Panc1 (cell line): ENCODE measurements around the gene UBA52. TPM values are rescaled to one million over a fixed set of nuclear protein-coding genes. Genes with fewer than 3 reads are reported as not detected.

ENCODE experiments used
- ATAC-seq: fragments of 200-7000 bp; cut with Tn5 transposase; 2 replicates; pipeline ENCODE4 v1.9.1; 2020; ENCODE audit warnings: mild to moderate bottlenecking, moderate library complexity
- BruUV-seq: library from RNA; stranded (reverse); fragments of 400-500 nt; replicated peaks from 2 replicates; lab custom pipeline; 2021; lab: Mats Ljungman, UMichigan
- CTCF ChIA-PET: fragments of 300-600 bp; sonication (Branson Sonifier 250); formaldehyde crosslinking; loops from one replicate; lab custom pipeline; 2022; ENCODE audit warnings: antibody characterized with exemption; lab: Charles Lee
- POLR2A ChIA-PET: fragments of 300-600 bp; sonication (Branson Sonifier 250); formaldehyde crosslinking; loops from one replicate; lab custom pipeline; 2022; ENCODE audit warnings: antibody characterized with exemption; lab: Charles Lee
- DNase-seq: peaks from one replicate; pipeline ENCODE4 v3.0.0-alpha.2; 2010; ENCODE audit warnings: low read depth, low spot score
- H3K27ac ChIP-seq: 2 replicates; pipeline ENCODE4 v1.5.1; 2011; ENCODE audit warnings: mild to moderate bottlenecking, low read length, inconsistent platforms
- H3K27me3 ChIP-seq: fragments of 200-500 bp; sonication (Bioruptor generic); 2 replicates; pipeline ENCODE4 v1.6.0; 2014; ENCODE audit warnings: low read length, inconsistent platforms; ENCODE audit not compliant: control insufficient read depth, insufficient read depth
- H3K36me3 ChIP-seq: fragments of 200-500 bp; sonication (Bioruptor generic); 2 replicates; pipeline ENCODE4 v1.5.1; 2014; ENCODE audit warnings: inconsistent platforms, mild to moderate bottlenecking, low read length, moderate library complexity; ENCODE audit not compliant: control insufficient read depth, insufficient read depth
- H3K4me1 ChIP-seq: 2 replicates; pipeline ENCODE4 v1.5.1; 2011; ENCODE audit warnings: inconsistent platforms, mild to moderate bottlenecking, low read length, moderate library complexity; ENCODE audit not compliant: control insufficient read depth, insufficient read depth
- H3K4me3 ChIP-seq, 2 experiments: 2 replicates each; pipeline ENCODE4 v1.5.1; 2011 to 2012; ENCODE audit warnings: low read depth in 2 of 2, low read length in 2 of 2, mild to moderate bottlenecking in 2 of 2, inconsistent platforms in 1 of 2, moderate library complexity in 1 of 2
- H3K9me3 ChIP-seq: fragments of 200-500 bp; sonication (Bioruptor generic); 2 replicates; pipeline ENCODE4 v1.5.1; 2014; ENCODE audit warnings: low read depth, mild to moderate bottlenecking, inconsistent platforms, low read length, moderate library complexity; ENCODE audit not compliant: control insufficient read depth, insufficient read depth
- POLR2AphosphoS5 ChIP-seq: IDR thresholded peaks from 2 replicates; pipeline ENCODE4 v1.6.1; 2012; ENCODE audit warnings: mild to moderate bottlenecking, low read depth, low read length, moderate library complexity
- SIN3A ChIP-seq: IDR thresholded peaks from 2 replicates; pipeline ENCODE4 v1.6.1; 2012; ENCODE audit warnings: low read depth, mild to moderate bottlenecking, low read length, moderate library complexity, borderline replicate concordance; ENCODE audit not compliant: insufficient read depth
- TCF7L2 ChIP-seq: IDR thresholded peaks from 2 replicates; pipeline ENCODE4 v1.6.1; 2011; ENCODE audit warnings: mild to moderate bottlenecking, low read depth, low read length, inconsistent platforms
- in situ Hi-C: cut with HindIII; loops from 2 replicates; pipeline ENCODE4 v1.10.0; 2016; ENCODE audit warnings: low sequenced_read_pairs, low pct_unique_long_range_greater_than_20kb
- intact Hi-C: fragments of 100-400 bp; cut with micrococcal nuclease; formaldehyde crosslinking; loops from one replicate; pipeline ENCODE4 v1.10.0; 2022; ENCODE audit not compliant: unreplicated experiment
- total RNA-seq: library from RNA; stranded (reverse); gene quantifications from one replicate; pipeline ENCODE4 v1.2.1, GENCODE V29; 2021; ENCODE audit not compliant: unreplicated experiment
- TF ChIP-seq, protein P1 (sequence below), 2 experiments: IDR thresholded peaks; 2 replicates each; pipeline ENCODE4 v1.6.1; 2011 to 2012; ENCODE audit warnings: low read depth in 2 of 2, control low read depth in 1 of 2, low read length in 1 of 2, mild to moderate bottlenecking in 1 of 2, moderate library complexity in 1 of 2; ENCODE audit not compliant: insufficient read depth in 1 of 2
- TF ChIP-seq, protein P2 (sequence below): fragments of 450-650 bp; IDR thresholded peaks from 2 replicates; pipeline ENCODE4 v1.5.1; 2017; ENCODE audit warnings: mild to moderate bottlenecking

Gene UBA52
- total RNA-seq, 1 experiment from 2014 or later = 907 TPM

GRCh38 chr19:18580311-18580710 lies 8.7 kb downstream of the UBA52 start:
- Histone ChIP-seq H3K27ac (no peak overlapping the region), H3K4me3 (no peak overlapping the region), H3K27me3 (no peaks in the 10 kb centered on the region), H3K36me3 (no peaks in the 10 kb centered on the region), H3K9me3 (no peaks in the 10 kb centered on the region), H3K4me1 (no peaks in the 10 kb centered on the region)
- ChIA-PET CTCF (interaction anchor here (1.0 kb wide), 1 partner anchor 9 kb away, joined by 5 read pairs; the partner anchor contains the start of gene REX1BD), POLR2A (no interaction called here)
- BruUV-seq = no TSS peak
- intact Hi-C loops (no loop called here), in situ Hi-C loops (no loop called here)
- DNase-seq (no peak), ATAC-seq (no peak)
- TF ChIP-seq, protein P1, sequence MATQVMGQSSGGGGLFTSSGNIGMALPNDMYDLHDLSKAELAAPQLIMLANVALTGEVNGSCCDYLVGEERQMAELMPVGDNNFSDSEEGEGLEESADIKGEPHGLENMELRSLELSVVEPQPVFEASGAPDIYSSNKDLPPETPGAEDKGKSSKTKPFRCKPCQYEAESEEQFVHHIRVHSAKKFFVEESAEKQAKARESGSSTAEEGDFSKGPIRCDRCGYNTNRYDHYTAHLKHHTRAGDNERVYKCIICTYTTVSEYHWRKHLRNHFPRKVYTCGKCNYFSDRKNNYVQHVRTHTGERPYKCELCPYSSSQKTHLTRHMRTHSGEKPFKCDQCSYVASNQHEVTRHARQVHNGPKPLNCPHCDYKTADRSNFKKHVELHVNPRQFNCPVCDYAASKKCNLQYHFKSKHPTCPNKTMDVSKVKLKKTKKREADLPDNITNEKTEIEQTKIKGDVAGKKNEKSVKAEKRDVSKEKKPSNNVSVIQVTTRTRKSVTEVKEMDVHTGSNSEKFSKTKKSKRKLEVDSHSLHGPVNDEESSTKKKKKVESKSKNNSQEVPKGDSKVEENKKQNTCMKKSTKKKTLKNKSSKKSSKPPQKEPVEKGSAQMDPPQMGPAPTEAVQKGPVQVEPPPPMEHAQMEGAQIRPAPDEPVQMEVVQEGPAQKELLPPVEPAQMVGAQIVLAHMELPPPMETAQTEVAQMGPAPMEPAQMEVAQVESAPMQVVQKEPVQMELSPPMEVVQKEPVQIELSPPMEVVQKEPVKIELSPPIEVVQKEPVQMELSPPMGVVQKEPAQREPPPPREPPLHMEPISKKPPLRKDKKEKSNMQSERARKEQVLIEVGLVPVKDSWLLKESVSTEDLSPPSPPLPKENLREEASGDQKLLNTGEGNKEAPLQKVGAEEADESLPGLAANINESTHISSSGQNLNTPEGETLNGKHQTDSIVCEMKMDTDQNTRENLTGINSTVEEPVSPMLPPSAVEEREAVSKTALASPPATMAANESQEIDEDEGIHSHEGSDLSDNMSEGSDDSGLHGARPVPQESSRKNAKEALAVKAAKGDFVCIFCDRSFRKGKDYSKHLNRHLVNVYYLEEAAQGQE (IDR thresholded peaks at IDR 0.05; ENCODE audit: insufficient read depth in 1 of 2, low read depth in 2 of 2, low read length in 1 of 2) = no peak
- TF ChIP-seq SIN3A (no peak), TCF7L2 (no peak), POLR2AphosphoS5 (no peak)
- TF ChIP-seq, protein P2, sequence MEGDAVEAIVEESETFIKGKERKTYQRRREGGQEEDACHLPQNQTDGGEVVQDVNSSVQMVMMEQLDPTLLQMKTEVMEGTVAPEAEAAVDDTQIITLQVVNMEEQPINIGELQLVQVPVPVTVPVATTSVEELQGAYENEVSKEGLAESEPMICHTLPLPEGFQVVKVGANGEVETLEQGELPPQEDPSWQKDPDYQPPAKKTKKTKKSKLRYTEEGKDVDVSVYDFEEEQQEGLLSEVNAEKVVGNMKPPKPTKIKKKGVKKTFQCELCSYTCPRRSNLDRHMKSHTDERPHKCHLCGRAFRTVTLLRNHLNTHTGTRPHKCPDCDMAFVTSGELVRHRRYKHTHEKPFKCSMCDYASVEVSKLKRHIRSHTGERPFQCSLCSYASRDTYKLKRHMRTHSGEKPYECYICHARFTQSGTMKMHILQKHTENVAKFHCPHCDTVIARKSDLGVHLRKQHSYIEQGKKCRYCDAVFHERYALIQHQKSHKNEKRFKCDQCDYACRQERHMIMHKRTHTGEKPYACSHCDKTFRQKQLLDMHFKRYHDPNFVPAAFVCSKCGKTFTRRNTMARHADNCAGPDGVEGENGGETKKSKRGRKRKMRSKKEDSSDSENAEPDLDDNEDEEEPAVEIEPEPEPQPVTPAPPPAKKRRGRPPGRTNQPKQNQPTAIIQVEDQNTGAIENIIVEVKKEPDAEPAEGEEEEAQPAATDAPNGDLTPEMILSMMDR = no peak

- ATAC-seq (no peak), DNase-seq (no peak)
- H3K27ac ChIP-seq = no peak overlapping the region
- no peaks in the 10 kb centered on the region for H3K27me3 ChIP-seq
- H3K36me3 ChIP-seq = no peaks in the 10 kb centered on the region; the same call in 1 of the 2 replicates
- ChIA-PET CTCF (no interaction called here), POLR2A (no interaction called here)
- TF ChIP-seq TCF7L2 (no peak), SIN3A (no peak), POLR2AphosphoS5 (no peak)
- TF ChIP-seq, protein P1 (IDR thresholded peaks at IDR 0.05; ENCODE audit: insufficient read depth in 1 of 2, low read depth in 2 of 2, low read length in 1 of 2) = no peak
- TF ChIP-seq, protein P2 = no peak
- intact Hi-C loops (no loop called here), in situ Hi-C loops (no loop called here)
- BruUV-seq = no TSS peak
- H3K4me1 ChIP-seq = no peaks in the 10 kb centered on the region
- no peak overlapping the region for H3K4me3 ChIP-seq
- H3K9me3 ChIP-seq = no peaks in the 10 kb centered on the region
These were observed 14.6 kb downstream of the UBA52 start for GRCh38 chr19:18586306-18586705.
